ENCODE measurements around the gene NT5DC3.

The NT5DC3 gene

GRCh38 chr12:103742349-103742932 lies 98.6 kb downstream of the NT5DC3 start:
- DNase-seq = no peak

GRCh38 chr12:103737881-103738280 lies 103.2 kb downstream of the NT5DC3 start:
- no peak for DNase-seq

- DNase-seq = no peak
These were observed 104.5 kb downstream of the NT5DC3 start for GRCh38 chr12:103736572-103736971.

GRCh38 chr12:103735291-103735690 lies 105.7 kb downstream of the NT5DC3 start:
- DNase-seq = no peak

GRCh38 chr12:103734863-103735262 lies 106.2 kb downstream of the NT5DC3 start:
- no peak for DNase-seq

- DNase-seq = no peak
These were observed 109.5 kb downstream of the NT5DC3 start for GRCh38 chr12:103731539-103731938.

- no peak for DNase-seq
These were observed 111.5 kb downstream of the NT5DC3 start for GRCh38 chr12:103729499-103729898.

GRCh38 chr12:103728323-103728722 lies 112.7 kb downstream of the NT5DC3 start:
- no peak for DNase-seq

GRCh38 chr12:103727638-103728037 lies 113.4 kb downstream of the NT5DC3 start:
- no peak for DNase-seq

GRCh38 chr12:103725398-103725797 lies 115.6 kb downstream of the NT5DC3 start:
- DNase-seq = no peak
